HG02938 (cell line): ENCODE data around the gene FAM222B.
"Not testable (repeated sequence)": the region's sequence is repeated elsewhere in the genome, so short reads cannot be mapped to it uniquely, and the experiment has no call there.

Experiments
- ATAC-seq: cut with Tn5 transposase; IDR thresholded peaks from one replicate; pipeline ENCODE4 v1.9.1; 2021; ENCODE audit warnings: mild to moderate bottlenecking, moderate library complexity; ENCODE audit not compliant: unreplicated experiment

FAM222B gene

GRCh38 chr17:28871056-28871579, 28.5 kb upstream of the FAM222B start:
- ATAC-seq, result peak; percentile 96

DNA sequence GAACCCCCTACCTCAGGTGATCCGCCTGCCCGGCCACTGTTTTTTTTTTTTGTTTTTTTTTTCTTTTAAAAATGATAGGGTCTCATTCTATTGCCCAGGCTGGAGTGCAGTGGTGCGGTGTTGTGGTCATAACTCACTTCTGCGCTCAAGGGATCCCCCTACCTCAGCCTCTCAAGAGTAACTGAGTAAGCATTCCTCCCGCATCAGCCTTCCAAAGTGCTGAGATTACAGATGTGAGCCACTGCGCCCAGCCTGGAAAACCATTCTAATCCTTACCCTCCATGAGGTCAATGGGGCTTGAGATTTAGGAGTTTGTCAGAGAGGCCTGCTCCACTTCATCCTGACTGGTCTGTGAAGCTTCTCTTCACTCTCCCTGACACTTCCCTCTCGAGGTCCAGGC, 24.7 kb upstream of the FAM222B start:
- no peak for ATAC-seq

GRCh38 chr17:28865946-28866752, 23.6 kb upstream of the FAM222B start:
- ATAC-seq, result no peak

GRCh38 chr17:28864991-28865849, 22.6 kb upstream of the FAM222B start:
- ATAC-seq, result no peak

DNA sequence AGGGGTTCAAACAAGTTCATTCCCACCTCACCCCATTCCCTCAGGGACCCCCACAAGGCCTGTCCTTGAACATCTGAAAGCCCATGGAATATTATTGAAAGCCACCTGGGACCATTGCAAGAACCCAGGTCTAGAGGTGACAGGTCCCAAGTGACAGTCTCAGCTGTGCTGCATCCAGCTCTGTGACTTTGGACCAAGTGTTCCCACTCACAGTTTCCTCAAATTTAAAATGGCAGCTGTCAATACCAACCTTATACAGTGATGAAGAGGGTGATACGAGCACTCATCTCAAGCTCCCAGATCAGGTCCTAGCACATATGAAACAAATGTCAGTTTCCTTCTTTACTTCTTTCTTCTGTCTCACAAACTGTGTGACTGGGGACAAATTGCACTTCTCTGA, 21.4 kb upstream of the FAM222B start:
- no peak for ATAC-seq

GRCh38 chr17:28862561-28862960, 20.0 kb upstream of the FAM222B start:
- no peak for ATAC-seq

GRCh38 chr17:28861393-28862203, 19.0 kb upstream of the FAM222B start:
- no peak for ATAC-seq

DNA sequence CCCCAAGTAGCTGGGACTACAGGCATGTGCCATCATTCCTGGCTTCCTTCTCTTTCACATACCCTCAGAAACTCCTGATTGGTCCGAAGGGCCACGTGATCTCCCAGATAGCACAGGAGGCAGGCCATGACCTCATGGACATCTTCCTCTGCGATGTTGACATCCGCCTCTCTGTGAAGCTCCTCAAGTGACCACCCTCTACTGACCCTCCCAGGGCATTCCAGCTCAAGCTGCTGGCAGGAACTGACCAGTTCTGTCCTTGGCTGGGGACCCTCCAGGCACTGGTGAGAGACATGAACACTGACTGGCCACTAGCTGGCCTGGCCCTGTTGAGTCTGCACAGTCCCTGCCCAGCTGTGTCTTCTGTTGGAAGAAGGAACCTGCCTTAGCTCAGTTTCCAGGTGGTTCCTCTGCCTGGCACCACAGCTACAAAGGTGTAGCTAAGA, 17.8 kb upstream of the FAM222B start:
- ATAC-seq, result no peak

DNA sequence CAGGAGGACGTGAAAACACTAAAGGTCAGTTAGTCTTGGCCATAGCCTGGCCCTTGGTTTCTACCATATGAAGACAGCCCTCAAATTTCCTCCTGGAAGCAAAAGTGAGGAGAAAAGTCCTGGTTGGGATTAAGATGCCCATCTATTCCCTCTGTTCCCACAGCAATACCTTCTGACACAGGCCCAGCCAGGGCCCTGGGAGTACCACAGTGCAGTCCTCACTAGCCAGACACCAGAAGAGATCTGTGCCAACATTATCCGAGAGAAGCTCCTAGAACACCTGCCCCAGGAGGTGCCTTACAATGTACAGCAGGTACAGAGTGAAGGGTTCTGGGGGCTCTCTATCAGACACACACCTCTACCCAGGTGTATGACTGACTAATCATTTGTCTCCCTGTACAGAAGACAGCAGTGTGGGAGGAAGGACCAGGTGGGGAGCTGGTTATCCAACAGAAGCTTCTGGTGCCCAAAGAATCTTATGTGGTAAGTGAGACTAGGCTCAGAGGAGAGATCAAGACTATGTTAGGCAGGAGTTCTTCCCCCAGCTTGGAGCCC, 16.3 kb upstream of the FAM222B start:
- ATAC-seq, result no peak

DNA sequence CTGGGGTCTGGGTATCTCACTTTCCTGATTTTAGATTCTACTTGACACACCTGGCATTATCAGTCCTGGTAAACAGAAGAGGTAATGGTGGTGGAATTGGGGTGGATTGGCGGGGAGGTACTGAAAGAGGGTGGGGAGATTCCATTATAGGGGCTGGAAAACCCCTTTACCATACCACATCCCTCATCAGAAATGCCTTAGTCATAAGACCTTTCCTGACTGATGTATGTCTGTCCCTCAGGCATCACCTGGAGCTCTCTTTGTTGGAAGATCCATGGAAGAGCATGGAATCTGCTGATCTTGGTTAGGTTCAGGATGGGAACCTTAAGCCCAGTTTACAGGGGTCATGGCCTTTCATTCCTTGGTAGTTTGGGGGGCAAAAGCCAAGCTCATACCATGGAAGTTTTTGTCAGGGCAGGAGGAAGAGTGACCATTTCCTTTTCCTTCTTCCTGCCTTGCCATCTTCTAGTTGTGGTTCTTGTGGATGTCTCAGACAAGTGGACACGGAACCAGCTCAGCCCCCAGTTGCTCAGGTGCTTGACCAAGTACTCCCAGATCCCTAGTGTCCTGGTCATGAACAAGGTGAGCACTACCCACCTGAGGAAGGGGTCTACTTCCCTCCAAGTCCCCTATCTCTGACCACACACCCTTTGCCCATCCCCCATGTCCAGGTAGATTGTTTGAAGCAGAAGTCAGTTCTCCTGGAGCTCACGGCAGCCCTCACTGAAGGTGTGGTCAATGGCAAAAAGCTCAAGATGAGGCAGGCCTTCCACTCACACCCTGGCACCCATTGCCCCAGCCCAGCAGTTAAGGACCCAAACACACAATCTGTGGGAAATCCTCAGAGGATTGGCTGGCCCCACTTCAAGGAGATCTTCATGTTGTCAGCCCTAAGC, 15.6 kb upstream of the FAM222B start:
- ATAC-seq, result no peak

GRCh38 chr17:28856028-28856574, 13.5 kb upstream of the FAM222B start:
- ATAC-seq, result no peak

GRCh38 chr17:28855336-28855679, 12.7 kb upstream of the FAM222B start:
- ATAC-seq, result no peak

- peak; percentile 89 for ATAC-seq
Observed at GRCh38 chr17:28854457-28855335, 12.1 kb upstream of the FAM222B start, which contains the start of gene ERAL1. Gene ERAL1, plus strand, starts transcription at chr17:28855016. Its CDS starts 19 bp downstream, at chr17:28855035.

DNA sequence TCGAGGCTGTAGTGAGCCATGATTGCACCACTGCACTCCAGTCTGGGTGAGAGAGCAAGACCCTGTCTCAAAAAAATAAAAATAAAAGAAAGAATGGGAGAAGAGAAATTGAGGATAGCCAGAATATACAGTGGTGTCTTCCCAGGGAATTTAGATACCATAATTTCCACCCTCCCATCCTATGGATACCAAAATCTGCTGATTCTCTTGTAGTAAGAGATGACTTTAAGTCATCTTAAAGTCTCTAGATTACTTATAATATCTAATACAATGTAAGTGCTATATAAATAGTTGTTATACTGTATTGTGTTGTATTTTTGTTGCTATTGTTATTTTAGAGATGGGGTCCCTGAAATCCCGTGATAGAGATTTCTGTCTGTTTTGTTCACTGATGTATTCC, 10.7 kb upstream of the FAM222B start:
- ATAC-seq, result no peak

- ATAC-seq, result no peak
Observed at GRCh38 chr17:28849281-28849680, 6.7 kb upstream of the FAM222B start.

GRCh38 chr17:28848667-28849066, 6.1 kb upstream of the FAM222B start:
- ATAC-seq, result not testable (repeated sequence)

- ATAC-seq, result not testable (repeated sequence)
Observed at GRCh38 chr17:28846699-28847098, 4.1 kb upstream of the FAM222B start.

GRCh38 chr17:28846231-28846630, 3.6 kb upstream of the FAM222B start:
- no peak for ATAC-seq
